GM19467 (cell line): Measurements from ENCODE around the gene ATAD2B.

Source experiments
- ATAC-seq: cut with Tn5 transposase; IDR thresholded peaks from one replicate; pipeline ENCODE4 v1.9.1; 2021; ENCODE audit warnings: mild to moderate bottlenecking, moderate library complexity; ENCODE audit not compliant: unreplicated experiment

Gene ATAD2B

GRCh38 chr2:23838996-23839395 is 87.9 kb downstream of the ATAD2B start:
- ATAC-seq: no peak

GRCh38 chr2:23838581-23838980 is 88.3 kb downstream of the ATAD2B start:
- ATAC-seq: no peak

GRCh38 chr2:23837871-23838270 is 89.1 kb downstream of the ATAD2B start:
- no peak for ATAC-seq

- ATAC-seq: no peak
Observed at GRCh38 chr2:23836971-23837565, 89.9 kb downstream of the ATAD2B start.

GRCh38 chr2:23836505-23836904 is 90.4 kb downstream of the ATAD2B start:
- ATAC-seq: no peak

GRCh38 chr2:23835988-23836387 is 90.9 kb downstream of the ATAD2B start:
- ATAC-seq: no peak

- ATAC-seq: no peak
Observed at GRCh38 chr2:23835423-23835822, 91.5 kb downstream of the ATAD2B start.

GRCh38 chr2:23828986-23829385 is 97.9 kb downstream of the ATAD2B start:
- no peak for ATAC-seq

- no peak for ATAC-seq
Observed at GRCh38 chr2:23828256-23828980, 98.5 kb downstream of the ATAD2B start.

GRCh38 chr2:23827287-23827686 is 99.6 kb downstream of the ATAD2B start:
- no peak for ATAC-seq

- ATAC-seq: no peak
Observed at GRCh38 chr2:23826771-23827170, 100.2 kb downstream of the ATAD2B start.

- ATAC-seq: no peak
Observed at GRCh38 chr2:23826040-23826439, 100.9 kb downstream of the ATAD2B start.

- ATAC-seq: no peak
Observed at GRCh38 chr2:23824777-23825212, 102.1 kb downstream of the ATAD2B start.

- no peak for ATAC-seq
Observed at GRCh38 chr2:23823863-23824262, 103.1 kb downstream of the ATAD2B start.

GRCh38 chr2:23814963-23815362 is 112.0 kb downstream of the ATAD2B start:
- no peak for ATAC-seq

GRCh38 chr2:23813438-23813837 is 113.5 kb downstream of the ATAD2B start:
- ATAC-seq: no peak

GRCh38 chr2:23809150-23809549 is 117.8 kb downstream of the ATAD2B start:
- no peak for ATAC-seq

GRCh38 chr2:23806665-23807249 is 120.2 kb downstream of the ATAD2B start:
- ATAC-seq: no peak

- no peak for ATAC-seq
Observed at GRCh38 chr2:23806201-23806600, 120.7 kb downstream of the ATAD2B start.

GRCh38 chr2:23803965-23804542 is 122.9 kb downstream of the ATAD2B start:
- ATAC-seq: no peak

- ATAC-seq: no peak
Observed at GRCh38 chr2:23803264-23803964, 123.5 kb downstream of the ATAD2B start.
